Measurements from ENCODE around the gene CPED1. TPM values are rescaled to one million over a fixed set of nuclear protein-coding genes. Genes with fewer than 3 reads are reported as not detected.
"Not testable (repeated sequence)": the region's sequence is repeated elsewhere in the genome, so short reads cannot be mapped to it uniquely, and the experiment has no call there.

Gene CPED1
- total RNA-seq, 2 experiments from 2014 or later, result not detected

DNA sequence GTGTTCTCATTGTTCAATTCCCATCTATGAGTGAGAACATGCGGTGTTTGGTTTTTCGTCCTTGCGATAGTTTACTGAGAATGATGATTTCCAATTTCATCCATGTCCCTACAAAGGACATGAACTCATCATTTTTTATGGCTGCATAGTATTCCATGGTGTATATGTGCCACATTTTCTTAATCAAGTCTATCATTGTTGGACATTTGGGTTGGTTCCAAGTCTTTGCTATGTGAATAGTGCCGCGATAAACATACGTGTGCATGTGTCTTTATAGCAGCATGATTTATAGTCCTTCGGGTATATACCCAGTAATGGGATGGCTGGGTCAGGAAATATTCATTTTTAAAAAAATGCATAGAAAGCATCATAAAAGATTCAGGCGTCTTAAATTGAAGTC, 4.9 kb upstream of the CPED1 start:
- POLR2A ChIA-PET; DNase-seq; CTCF ChIA-PET; H3K36me3 Mint-ChIP-seq (ENCODE audit: low read depth); H3K9me3 Mint-ChIP-seq (ENCODE audit: insufficient read depth); ATAC-seq; H3K27ac Mint-ChIP-seq; H3K4me3 Mint-ChIP-seq: not testable (repeated sequence)
- H3K4me1 Mint-ChIP-seq (ENCODE audit: low read depth), result peaks cover 14% of the 10 kb centered on the region
- peaks cover 21% of the 10 kb centered on the region for H3K27me3 Mint-ChIP-seq (ENCODE audit: low read depth)

DNA sequence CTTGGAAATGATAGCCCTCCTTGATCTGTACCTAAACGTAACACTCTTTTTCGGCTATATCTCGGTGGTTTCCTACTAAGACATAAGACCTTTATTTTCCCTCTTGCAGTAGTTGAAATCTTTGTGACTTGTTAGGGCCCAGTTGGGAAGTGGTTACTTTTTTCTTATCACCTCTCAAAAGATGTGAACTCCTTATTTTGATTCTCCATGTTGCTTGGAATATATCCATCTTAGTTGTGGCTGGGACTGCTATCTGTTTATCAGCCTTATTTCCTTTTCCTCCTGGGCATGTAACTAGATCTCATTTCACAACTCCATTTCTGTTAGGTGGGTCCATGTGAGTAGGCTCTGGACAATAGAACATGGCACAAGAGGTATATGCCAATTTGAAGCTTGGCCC, 4.1 kb upstream of the CPED1 start:
- DNase-seq (no peak), ATAC-seq (no peak)
- Mint-ChIP-seq H3K27ac (no peak overlapping the region), H3K4me1 (ENCODE audit: low read depth) (peaks cover 20% of the 10 kb centered on the region), H3K4me3 (no peak overlapping the region), H3K36me3 (ENCODE audit: low read depth) (no peaks in the 10 kb centered on the region), H3K27me3 (ENCODE audit: low read depth) (peaks cover 30% of the 10 kb centered on the region), H3K9me3 (ENCODE audit: insufficient read depth) (no peaks in the 10 kb centered on the region)
- ChIA-PET CTCF (interaction anchor here (1.0 to 1.2 kb wide), 2 partner anchors 124 to 563 kb away, joined by 3 read pairs; no protein-coding TSS in a partner anchor), POLR2A (no interaction called here)

DNA sequence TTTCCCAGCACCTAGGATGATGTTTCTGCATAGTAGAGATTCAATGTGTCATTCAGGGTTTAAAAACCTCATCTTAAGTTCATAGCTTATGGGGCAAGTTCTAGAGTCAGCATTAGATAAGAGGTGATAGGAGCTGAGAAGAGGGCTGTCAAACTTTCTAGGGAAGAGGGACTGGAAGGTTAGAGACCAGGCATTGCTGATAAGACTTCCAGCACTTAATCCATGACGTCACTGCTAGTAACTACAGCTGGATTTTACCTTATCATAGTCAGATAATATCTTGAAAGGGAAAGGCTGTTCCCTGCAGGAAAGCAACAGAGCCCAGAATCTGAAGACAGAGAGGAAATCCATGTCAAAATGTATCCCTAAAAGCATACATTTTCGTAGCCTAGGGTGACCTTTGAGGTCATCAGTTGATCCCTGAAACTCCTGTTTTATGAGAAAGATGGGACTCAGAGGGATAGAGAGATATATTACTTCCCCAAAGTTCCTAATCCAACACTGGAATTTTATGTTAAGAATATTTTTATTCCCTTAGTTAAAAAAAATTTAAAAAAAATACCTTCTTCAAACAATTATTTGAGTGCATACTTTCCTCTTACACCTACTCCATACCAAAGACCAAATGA, 3.3 kb upstream of the CPED1 start:
- peaks cover 37% of the 10 kb centered on the region for H3K27me3 Mint-ChIP-seq (ENCODE audit: low read depth)
- no peak overlapping the region for H3K4me3 Mint-ChIP-seq
- no peaks in the 10 kb centered on the region for H3K36me3 Mint-ChIP-seq (ENCODE audit: low read depth)
- H3K4me1 Mint-ChIP-seq (ENCODE audit: low read depth), result peaks cover 20% of the 10 kb centered on the region
- ChIA-PET POLR2A (no interaction called here), CTCF (interaction anchor here (1.0 to 2.2 kb wide), 4 partner anchors 31 to 562 kb away, joined by 3 to 6 read pairs (median 3); no protein-coding TSS in a partner anchor)
- no peak for ATAC-seq
- no peak for DNase-seq
- H3K9me3 Mint-ChIP-seq (ENCODE audit: insufficient read depth), result no peaks in the 10 kb centered on the region
- H3K27ac Mint-ChIP-seq, result no peak overlapping the region

DNA sequence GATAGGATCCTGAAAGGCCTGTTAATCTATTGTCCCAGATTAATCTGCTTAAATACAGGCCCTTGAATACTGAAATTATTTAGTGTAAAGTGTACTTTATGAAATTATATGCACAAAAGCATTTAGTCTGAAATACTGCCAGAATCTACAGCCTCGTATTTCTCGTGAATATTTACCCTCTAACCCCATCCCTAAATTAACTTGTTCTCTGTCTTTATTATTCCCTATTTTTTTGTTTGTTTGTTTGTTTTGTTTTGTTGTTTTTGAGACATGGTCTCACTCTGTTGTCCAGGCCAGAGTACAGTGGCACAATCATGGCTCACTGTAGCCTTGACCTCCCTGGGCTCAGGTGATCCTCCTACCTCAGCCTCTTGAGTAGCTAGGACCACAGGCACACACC, 2.7 kb upstream of the CPED1 start:
- POLR2A ChIA-PET, result no interaction called here
- ATAC-seq, result no peak
- no peak overlapping the region for H3K27ac Mint-ChIP-seq
- no peak overlapping the region for H3K4me3 Mint-ChIP-seq
- H3K9me3 Mint-ChIP-seq (ENCODE audit: insufficient read depth), result no peaks in the 10 kb centered on the region
- H3K4me1 Mint-ChIP-seq (ENCODE audit: low read depth), result peaks cover 20% of the 10 kb centered on the region
- CTCF ChIA-PET, result interaction anchor here (1.1 to 5.4 kb wide), 9 partner anchors 7 to 194 kb away, joined by 3 to 46 read pairs (median 6); no protein-coding TSS in a partner anchor
- DNase-seq, result no peak
- peaks cover 42% of the 10 kb centered on the region for H3K27me3 Mint-ChIP-seq (ENCODE audit: low read depth)
- no peaks in the 10 kb centered on the region for H3K36me3 Mint-ChIP-seq (ENCODE audit: low read depth)

DNA sequence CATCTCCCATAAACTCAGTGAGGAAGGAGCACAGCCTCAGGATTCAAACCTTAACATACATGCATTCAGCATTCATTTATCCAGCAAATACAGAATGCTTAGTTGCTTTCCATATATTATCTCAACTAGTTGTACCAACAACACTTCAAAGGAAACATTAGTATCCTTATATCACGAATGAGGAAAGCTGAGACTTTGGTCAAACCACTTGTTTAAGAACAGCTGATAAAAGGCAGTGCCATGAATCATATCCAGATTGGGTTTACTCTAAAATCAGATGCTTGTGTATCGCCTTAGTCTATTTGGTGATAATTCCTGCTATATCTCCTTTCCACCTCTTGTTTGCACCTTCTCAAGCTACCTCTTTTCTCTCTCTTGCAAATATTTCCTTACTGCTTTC, 1.9 kb upstream of the CPED1 start:
- ChIA-PET CTCF (interaction anchor here (0.7 to 5.4 kb wide), 22 partner anchors 8 to 1011 kb away, joined by 3 to 46 read pairs (median 4); partner anchors contain the start of gene ING3), POLR2A (no interaction called here)
- Mint-ChIP-seq H3K9me3 (ENCODE audit: insufficient read depth) (no peaks in the 10 kb centered on the region), H3K4me3 (no peak overlapping the region), H3K27ac (no peak overlapping the region), H3K27me3 (ENCODE audit: low read depth) (peaks cover 45% of the 10 kb centered on the region), H3K36me3 (ENCODE audit: low read depth) (no peaks in the 10 kb centered on the region), H3K4me1 (ENCODE audit: low read depth) (peaks cover 20% of the 10 kb centered on the region)
- ATAC-seq (no peak), DNase-seq (no peak)

DNA sequence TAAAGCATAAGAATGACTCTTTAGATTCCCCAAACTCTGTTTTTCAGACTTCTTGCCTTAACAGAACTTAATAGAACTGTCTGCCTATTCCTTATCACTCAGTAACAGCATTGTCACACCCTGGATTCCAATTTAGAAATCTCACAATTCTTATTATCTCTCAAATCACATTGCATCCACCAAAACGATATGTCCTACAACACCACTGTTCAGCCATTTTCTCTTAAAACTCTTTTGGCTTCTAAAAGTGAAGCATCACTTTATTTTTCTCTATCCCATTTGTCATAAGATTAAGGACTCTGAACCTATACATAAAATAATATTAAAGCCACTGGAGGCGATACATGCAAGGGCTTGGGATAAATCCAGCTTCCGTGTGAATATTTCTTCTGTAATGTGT, 1.2 kb upstream of the CPED1 start:
- POLR2A ChIA-PET, result no interaction called here
- peaks cover 46% of the 10 kb centered on the region for H3K27me3 Mint-ChIP-seq (ENCODE audit: low read depth)

DNA sequence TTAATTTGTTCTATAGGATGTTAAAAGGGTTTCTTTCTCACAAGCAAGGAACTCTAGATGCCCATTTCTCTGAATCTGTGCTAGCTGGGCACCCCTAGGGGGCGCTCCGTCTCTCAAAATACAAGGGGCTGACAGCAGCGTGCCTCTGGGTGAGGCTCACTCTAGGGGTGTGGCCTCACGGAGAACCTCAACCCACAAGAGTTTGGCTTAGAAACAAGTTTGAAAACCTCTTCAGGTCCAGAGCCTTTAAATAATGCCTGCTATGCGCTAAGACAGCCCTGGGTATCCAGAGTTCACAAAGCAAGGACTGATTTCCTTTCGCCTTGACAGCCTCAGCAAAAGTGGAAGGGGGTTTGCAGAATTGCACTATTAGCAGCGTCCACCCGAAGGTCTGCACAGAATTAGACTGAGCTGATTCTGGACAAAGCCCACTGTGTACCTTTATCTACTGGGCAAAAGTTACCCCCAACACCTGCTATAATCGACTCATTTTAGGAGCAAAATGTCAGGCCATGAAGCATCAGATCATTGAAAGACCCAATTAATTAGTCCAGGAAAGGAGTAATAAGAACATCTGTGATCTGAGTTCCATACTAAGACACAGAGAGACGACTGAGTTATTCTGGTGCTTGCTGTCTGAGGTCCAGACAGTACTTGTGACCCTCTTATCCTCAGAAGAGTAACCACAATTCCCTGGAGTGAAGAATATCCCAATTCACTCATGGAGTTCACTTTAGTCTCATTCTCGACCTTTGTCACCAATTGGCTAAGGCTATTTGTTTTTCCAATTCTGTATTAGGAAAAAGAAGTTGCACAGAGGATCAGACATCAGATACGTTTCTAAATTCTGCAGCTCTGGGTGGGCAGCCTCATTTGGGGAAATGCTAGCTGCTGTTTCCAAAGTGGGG, 574 bp upstream of the CPED1 start:
- ChIA-PET CTCF (interaction anchor here (0.5 to 5.4 kb wide), 20 partner anchors 8 to 568 kb away, joined by 3 to 46 read pairs (median 4); partner anchors contain the start of gene ING3), POLR2A (interaction anchor here (1.3 kb wide), 1 partner anchor 37 kb away, joined by 4 read pairs; the partner anchor contains the start of gene ING3)
- no peaks in the 10 kb centered on the region for H3K36me3 Mint-ChIP-seq (ENCODE audit: low read depth)
- H3K27ac Mint-ChIP-seq, result no peak overlapping the region
- DNase-seq (peak; percentile 91), ATAC-seq (peak; percentile 98)
- H3K27me3 Mint-ChIP-seq (ENCODE audit: low read depth), result peaks cover 46% of the 10 kb centered on the region
- H3K4me1 Mint-ChIP-seq (ENCODE audit: low read depth), result peaks cover 16% of the 10 kb centered on the region
- no peaks in the 10 kb centered on the region for H3K9me3 Mint-ChIP-seq (ENCODE audit: insufficient read depth)
- H3K4me3 Mint-ChIP-seq, result peak overlapping the region; percentile 69

More for the DNA sequence above, 1.2 kb upstream of the CPED1 start:
- Mint-ChIP-seq H3K4me3 (no peak overlapping the region), H3K36me3 (ENCODE audit: low read depth) (no peaks in the 10 kb centered on the region), H3K27ac (no peak overlapping the region), H3K4me1 (ENCODE audit: low read depth) (peaks cover 16% of the 10 kb centered on the region), H3K9me3 (ENCODE audit: insufficient read depth) (no peaks in the 10 kb centered on the region)
- CTCF ChIA-PET, result interaction anchor here (0.7 to 5.4 kb wide), 24 partner anchors 8 to 451 kb away, joined by 3 to 46 read pairs (median 4); partner anchors contain the start of gene ING3
- ATAC-seq (no peak), DNase-seq (no peak)

DNA sequence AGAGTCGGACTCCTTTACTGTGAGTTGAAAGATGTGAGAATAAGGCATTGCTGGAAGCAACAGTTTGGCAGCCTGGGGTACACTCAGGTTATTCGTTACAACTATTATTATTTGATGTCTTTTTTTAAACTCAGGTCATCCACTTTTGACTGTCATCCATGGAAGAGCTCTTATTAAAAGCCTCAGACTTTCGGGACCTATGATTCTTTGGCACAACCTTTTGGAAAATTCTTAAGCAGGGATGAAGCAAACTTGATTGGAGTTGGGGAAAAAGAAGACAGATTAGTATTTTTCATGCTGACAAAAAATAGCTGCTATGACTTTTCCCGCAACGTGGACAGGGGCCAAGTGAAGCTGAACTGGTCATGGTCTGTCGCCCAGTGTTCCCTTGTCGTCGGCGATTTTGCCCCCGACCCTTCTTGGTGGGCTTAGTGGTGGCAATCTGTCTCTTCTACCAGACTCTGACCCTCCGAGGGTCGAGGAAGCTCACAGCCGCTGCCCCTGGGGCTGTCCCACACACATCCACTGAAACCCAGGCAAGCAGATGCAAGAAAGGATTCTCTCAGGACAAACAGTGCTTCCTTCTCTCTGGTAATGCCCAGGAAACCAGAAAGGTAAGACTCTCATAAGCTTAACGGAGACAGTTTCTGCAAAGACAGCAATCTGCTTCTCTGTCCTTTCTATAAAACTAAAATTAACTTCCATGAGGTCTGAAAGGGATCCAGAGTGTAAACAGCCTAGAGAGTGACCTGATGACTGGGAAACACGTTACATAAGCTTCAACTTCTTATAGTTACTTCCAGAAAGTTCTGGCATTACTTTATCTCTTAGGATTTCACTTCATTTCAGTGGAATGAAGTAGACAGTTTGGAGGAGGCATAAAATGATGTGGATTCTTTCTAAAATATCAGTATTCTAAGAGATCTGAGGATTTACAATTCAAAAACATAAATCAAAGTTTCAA, 1.0 kb downstream of the CPED1 start:
- POLR2A ChIA-PET, result interaction anchor here (0.6 to 1.3 kb wide), 2 partner anchors 39 to 406 kb away, joined by 3 to 4 read pairs; partner anchors contain the start of gene ING3
- H3K4me3 Mint-ChIP-seq, result peak overlapping the region; percentile 69

DNA sequence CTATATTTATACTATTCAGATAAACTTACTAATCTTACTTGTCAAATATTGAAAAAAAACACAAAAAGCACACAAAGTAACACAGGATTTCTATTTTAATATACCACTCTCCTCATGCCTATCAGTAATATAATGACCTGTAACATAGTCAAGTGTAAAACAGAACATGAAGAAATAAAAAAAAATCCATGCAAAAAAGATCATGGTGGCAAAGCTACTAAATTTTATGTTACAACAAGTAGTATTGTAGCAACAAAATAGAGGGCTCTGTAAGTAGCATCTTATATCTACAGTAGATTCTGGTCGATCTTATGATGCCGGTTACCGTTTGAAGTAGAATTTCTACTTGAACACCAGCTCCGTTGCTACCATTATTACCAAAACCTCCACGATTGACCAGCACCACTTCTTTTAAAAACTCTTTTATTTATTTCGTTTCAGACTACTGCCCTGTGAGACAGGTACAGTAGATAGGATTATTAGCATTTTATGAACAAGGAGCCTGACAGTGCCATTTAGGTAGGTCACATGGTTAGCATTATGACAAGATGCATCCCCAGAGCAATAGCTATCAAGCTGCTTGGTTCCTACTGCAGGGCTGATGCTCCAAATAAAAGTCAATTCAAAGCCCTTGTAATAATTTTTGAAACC, 2.1 kb downstream of the CPED1 start:
- DNase-seq, result no peak
- Mint-ChIP-seq H3K36me3 (ENCODE audit: low read depth) (no peaks in the 10 kb centered on the region), H3K4me1 (ENCODE audit: low read depth) (peaks cover 16% of the 10 kb centered on the region), H3K4me3 (no peak overlapping the region), H3K9me3 (ENCODE audit: insufficient read depth) (no peaks in the 10 kb centered on the region), H3K27ac (no peak overlapping the region), H3K27me3 (ENCODE audit: low read depth) (peaks cover 48% of the 10 kb centered on the region)
- no peak for ATAC-seq
- ChIA-PET CTCF (interaction anchor here (1.3 to 5.4 kb wide), 2 partner anchors 117 to 199 kb away, joined by 3 to 37 read pairs; no protein-coding TSS in a partner anchor), POLR2A (no interaction called here)

More for the DNA sequence above, 1.0 kb downstream of the CPED1 start:
- CTCF ChIA-PET, result interaction anchor here (0.9 to 5.4 kb wide), 11 partner anchors 9 to 384 kb away, joined by 3 to 46 read pairs (median 4); no protein-coding TSS in a partner anchor
- Mint-ChIP-seq H3K4me1 (ENCODE audit: low read depth) (peaks cover 16% of the 10 kb centered on the region), H3K9me3 (ENCODE audit: insufficient read depth) (no peaks in the 10 kb centered on the region), H3K27ac (no peak overlapping the region), H3K36me3 (ENCODE audit: low read depth) (no peaks in the 10 kb centered on the region), H3K27me3 (ENCODE audit: low read depth) (peaks cover 48% of the 10 kb centered on the region)
- ATAC-seq (no peak), DNase-seq (no peak)

DNA sequence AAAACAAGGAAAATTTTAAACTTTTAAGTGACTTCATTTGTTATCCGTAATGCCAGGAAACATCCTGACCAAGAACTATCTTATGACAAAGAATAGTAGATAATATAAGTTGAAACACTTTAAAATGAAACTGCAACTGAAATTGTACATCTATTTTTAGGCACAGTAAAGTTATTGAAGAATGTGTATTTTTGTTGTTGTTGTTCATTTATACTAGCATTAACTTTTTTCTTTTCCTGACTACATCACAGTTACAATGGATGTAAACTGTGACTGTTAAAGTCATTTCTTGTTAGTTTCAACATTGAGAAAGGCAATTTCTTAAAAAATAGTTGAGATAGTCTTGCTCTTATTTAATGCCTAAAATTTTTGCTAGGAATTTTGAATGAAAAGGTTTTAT, 2.6 kb downstream of the CPED1 start:
- Mint-ChIP-seq H3K9me3 (ENCODE audit: insufficient read depth) (no peaks in the 10 kb centered on the region), H3K36me3 (ENCODE audit: low read depth) (no peaks in the 10 kb centered on the region), H3K4me3 (no peak overlapping the region), H3K4me1 (ENCODE audit: low read depth) (peaks cover 16% of the 10 kb centered on the region), H3K27me3 (ENCODE audit: low read depth) (peaks cover 51% of the 10 kb centered on the region), H3K27ac (no peak overlapping the region)
- ChIA-PET POLR2A (no interaction called here), CTCF (interaction anchor here (5.4 kb wide), 1 partner anchor 117 kb away, joined by 37 read pairs; no protein-coding TSS in a partner anchor)
- DNase-seq (no peak), ATAC-seq (no peak)

Data from activated CD8-positive, alpha-beta T cell treated with anti-CD3 and anti-CD28 coated beads, Interleukin-2, amount 10 ng/mL, durations not matched to agents 7 days and 5 days (primary cell).